ENCODE data around the gene DNAH1. TPM values are rescaled to one million over a fixed set of nuclear protein-coding genes. Genes with fewer than 3 reads are reported as not detected.
A peak's percentile ranks its signal among the peaks of the same experiment; 100 is the strongest.

The DNAH1 gene
- total RNA-seq, 2 experiments from 2014 or later = 13.2 to 13.5 TPM

DNA sequence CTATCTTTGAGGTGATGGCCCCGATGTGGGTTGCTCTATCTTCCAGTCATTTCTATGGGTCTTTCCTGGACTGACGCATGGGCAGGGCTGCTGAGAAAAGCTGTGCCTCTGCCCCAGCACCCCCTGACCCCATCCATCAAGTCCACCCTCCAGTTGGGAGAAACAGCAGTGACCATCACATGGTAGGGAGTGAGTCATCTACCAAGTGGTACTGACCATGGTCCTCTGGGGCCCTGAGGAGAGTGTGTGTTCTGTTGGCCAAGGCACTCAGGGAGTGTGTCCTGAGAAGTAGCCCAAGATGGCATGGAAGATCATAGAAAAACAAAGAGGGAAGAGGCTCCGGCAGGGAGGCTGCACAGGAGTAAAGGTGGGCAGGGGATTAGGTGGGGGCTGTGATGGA is 1.6 kb upstream of the DNAH1 start:
- Mint-ChIP-seq H3K27me3 (no peaks in the 10 kb centered on the region), H3K27ac (no peak overlapping the region), H3K36me3 (peaks cover 3% of the 10 kb centered on the region), H3K9me3 (no peaks in the 10 kb centered on the region), H3K4me3 (no peak overlapping the region), H3K4me1 (ENCODE audit: low read depth) (peaks cover 49% of the 10 kb centered on the region)
- intact Hi-C loops (cut with micrococcal nuclease) = no loop called here
- CTCF ChIA-PET = interaction anchor here (1.2 to 1.3 kb wide), 2 partner anchors 25 to 36 kb away, joined by 3 to 4 read pairs; partner anchors contain the start of gene WDR82
- POLR2A ChIA-PET = no interaction called here
- DNase-seq = no peak

DNA sequence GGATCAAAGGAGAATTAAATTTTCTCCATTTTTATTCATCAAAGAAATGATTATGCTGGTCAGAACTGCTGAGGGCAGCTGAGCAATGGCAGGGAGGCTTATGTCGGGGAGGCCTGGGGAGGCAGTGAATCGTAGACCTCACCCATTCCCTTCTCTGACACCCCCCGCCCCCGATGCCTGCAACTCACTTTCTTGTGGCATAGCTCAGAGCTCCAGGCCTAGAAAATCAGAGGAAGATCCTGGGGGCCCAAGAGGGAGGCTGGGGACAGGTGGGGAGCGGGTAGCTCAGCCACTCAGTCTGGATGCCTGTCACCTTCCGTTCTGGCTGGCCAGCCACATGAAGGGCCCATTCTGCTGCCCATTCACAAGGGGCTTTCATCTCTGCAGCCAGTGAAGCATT is 1.1 kb upstream of the DNAH1 start:
- Mint-ChIP-seq H3K4me3 (no peak overlapping the region), H3K27ac (no peak overlapping the region), H3K4me1 (ENCODE audit: low read depth) (peaks cover 46% of the 10 kb centered on the region), H3K36me3 (peaks cover under 1% of the 10 kb centered on the region), H3K9me3 (no peaks in the 10 kb centered on the region), H3K27me3 (no peaks in the 10 kb centered on the region)
- ChIA-PET POLR2A (no interaction called here), CTCF (interaction anchor here (1.2 to 1.3 kb wide), 2 partner anchors 24 to 36 kb away, joined by 3 to 4 read pairs; partner anchors contain the start of gene WDR82)
- intact Hi-C loops (cut with micrococcal nuclease) = no loop called here
- DNase-seq = no peak

DNA sequence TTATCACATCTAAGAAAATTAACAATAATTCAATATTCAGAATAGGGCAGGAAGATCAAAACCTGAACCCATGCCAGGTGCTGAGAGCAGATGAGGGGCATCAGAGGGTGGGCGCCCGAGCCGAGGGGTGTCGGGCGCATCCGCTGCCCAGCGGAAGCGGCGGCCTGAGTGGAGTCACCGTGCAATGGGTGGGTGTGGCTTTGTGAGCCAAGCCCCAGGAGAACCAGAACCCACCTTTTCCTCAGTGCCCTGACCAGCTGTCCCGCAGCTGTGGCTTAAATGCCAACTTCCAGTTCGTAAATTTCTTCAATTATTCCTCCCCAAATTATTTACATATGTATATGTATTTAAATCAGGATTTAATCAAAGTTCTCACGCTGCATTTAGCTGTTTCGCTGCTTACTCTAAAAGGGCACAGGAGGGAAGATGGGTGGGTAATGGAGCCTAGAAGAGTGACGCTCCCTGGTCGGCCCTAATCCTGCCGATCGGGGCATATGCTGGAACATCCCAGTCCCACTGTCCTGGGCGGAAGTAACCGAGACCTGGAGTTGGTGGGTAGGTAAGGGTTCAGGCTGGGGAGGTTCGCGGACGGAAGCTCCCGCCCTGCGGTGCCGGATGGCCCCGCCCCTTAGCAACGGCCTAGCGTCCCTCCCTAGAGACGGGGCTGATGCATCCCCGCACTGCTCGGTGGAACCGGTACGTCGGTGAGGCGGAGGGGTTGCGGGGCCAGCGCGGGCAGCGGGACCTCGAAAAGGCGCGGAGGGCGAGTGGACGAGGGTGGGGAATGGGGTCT is 1.3 kb downstream of the DNAH1 start:
- ChIA-PET CTCF (interaction anchor here (1.3 to 2.6 kb wide), 4 partner anchors 22 to 97 kb away, joined by 3 to 14 read pairs (median 10); no protein-coding TSS in a partner anchor), POLR2A (interaction anchor here (0.6 to 1.7 kb wide), 2 partner anchors 29 to 264 kb away, joined by 3 to 8 read pairs; partner anchors contain the start of gene GLYCTK)
- DNase-seq = peak; percentile 79
- intact Hi-C loops (cut with micrococcal nuclease) = no loop called here
- no peaks in the 10 kb centered on the region for H3K9me3 Mint-ChIP-seq
- H3K27me3 Mint-ChIP-seq = no peaks in the 10 kb centered on the region
- H3K4me3 Mint-ChIP-seq = peak overlapping the region; percentile 41
- H3K27ac Mint-ChIP-seq = peak overlapping the region; percentile 56
- no peaks in the 10 kb centered on the region for H3K36me3 Mint-ChIP-seq
- H3K4me1 Mint-ChIP-seq (ENCODE audit: low read depth) = peaks cover 32% of the 10 kb centered on the region

DNA sequence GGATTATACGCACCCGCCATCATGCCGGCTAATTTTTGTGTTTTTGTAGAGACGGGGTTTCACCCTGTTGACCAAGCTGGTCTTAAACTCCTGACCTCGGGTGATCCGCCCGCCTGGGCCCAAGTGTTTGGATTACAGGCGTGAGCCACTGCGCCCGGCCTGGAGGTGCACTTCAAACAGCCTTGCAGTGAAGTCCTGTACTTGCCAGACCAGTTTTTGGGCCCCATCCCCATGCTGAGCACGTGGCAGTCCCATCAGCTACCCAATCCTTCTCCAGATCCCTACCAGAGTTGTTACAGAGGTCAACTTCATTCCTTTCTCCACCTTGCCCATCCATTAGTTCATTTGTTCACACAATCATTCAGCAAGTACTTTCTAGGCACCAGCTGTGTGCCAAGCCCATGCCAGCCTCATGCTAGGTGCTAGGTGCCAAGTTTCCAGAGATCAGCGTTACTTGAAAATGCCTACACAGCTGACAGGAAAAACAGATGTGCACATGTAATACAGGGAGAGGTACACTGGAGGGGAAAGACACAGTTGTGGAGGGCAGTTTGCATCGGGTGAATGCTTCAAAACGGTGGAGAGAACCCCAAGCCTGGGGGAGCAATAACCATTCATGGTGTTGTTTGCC is 2.2 kb downstream of the DNAH1 start:
- DNase-seq = no peak
- Mint-ChIP-seq H3K9me3 (no peaks in the 10 kb centered on the region), H3K4me3 (no peak overlapping the region), H3K4me1 (ENCODE audit: low read depth) (peaks cover 27% of the 10 kb centered on the region), H3K27me3 (no peaks in the 10 kb centered on the region), H3K36me3 (no peaks in the 10 kb centered on the region), H3K27ac (no peak overlapping the region)
- ChIA-PET CTCF (interaction anchor here (1.3 to 2.6 kb wide), 4 partner anchors 21 to 98 kb away, joined by 3 to 14 read pairs (median 10); no protein-coding TSS in a partner anchor), POLR2A (interaction anchor here (0.6 to 1.7 kb wide), 2 partner anchors 30 to 40 kb away, joined by 8 read pairs; partner anchors contain the start of genes GLYCTK and WDR82)
- intact Hi-C loops (cut with micrococcal nuclease) = no loop called here

DNA sequence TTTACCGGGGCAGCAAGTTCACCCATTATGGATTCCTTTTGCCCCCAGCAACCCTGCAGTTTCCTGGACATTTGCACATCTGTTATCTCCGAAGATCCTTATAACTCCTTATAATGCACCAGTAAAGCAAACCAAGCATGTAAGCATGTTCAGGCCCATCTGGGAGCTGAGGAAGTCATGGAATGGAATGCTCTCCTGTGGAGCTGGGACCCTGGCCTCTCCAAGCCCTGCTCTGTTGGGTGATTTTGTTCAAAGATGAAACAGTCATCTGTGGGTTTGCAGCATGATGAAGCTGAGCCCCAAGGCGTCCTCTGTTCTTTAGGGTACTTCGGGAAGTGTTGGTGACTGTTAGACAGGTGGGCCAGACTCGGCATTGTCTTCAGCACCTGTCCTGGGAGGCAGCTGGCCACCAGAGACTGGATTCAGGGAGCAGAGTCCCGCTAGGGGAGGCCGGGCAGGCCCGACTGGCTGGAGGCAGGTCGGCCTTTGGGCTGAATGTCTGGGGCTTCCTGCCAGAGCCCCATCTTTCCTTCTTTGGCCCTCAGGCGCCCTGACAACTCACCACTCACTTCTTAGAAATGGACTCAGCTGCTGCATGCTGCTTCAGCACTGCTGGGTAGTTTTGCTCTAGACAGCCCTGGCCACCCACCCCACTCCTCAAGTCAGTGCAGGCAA is 3.9 kb downstream of the DNAH1 start:
- CTCF ChIA-PET = interaction anchor here (0.6 kb wide), 1 partner anchor 19 kb away, joined by 3 read pairs; no protein-coding TSS in a partner anchor
- no peak overlapping the region for H3K4me3 Mint-ChIP-seq
- no peak for DNase-seq
- intact Hi-C loops (cut with micrococcal nuclease) = no loop called here
- no peaks in the 10 kb centered on the region for H3K27me3 Mint-ChIP-seq
- no peaks in the 10 kb centered on the region for H3K36me3 Mint-ChIP-seq
- no peaks in the 10 kb centered on the region for H3K9me3 Mint-ChIP-seq
- no peak overlapping the region for H3K27ac Mint-ChIP-seq
- peaks cover 12% of the 10 kb centered on the region for H3K4me1 Mint-ChIP-seq (ENCODE audit: low read depth)
- POLR2A ChIA-PET = interaction anchor here (0.6 kb wide), 1 partner anchor 374 kb away, joined by 3 read pairs; no protein-coding TSS in a partner anchor

DNA sequence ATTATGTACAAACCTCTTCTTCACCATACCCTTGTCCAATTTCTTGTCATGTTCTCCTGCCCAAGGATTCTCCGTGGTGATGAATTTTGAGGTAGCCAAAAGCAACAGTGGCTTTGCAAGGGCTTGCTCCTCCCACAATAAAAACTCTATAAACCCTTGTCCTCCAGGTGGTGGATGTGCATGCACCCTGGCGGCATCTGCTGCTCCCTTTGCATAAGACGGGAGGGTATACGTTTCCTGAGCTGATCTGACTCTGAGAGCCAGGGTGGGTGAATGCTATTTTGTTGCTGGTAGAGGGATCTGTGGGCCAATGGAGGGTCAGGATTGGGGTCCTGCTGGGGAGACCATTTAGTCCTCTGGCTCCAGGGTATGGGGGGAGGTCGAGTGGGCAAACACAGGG is 5.4 kb downstream of the DNAH1 start:
- DNase-seq = no peak
- intact Hi-C loops (cut with micrococcal nuclease) = no loop called here
- Mint-ChIP-seq H3K4me3 (no peak overlapping the region), H3K27me3 (no peaks in the 10 kb centered on the region), H3K9me3 (no peaks in the 10 kb centered on the region), H3K36me3 (no peaks in the 10 kb centered on the region), H3K4me1 (ENCODE audit: low read depth) (peaks cover 12% of the 10 kb centered on the region), H3K27ac (no peak overlapping the region)
- ChIA-PET POLR2A (no interaction called here), CTCF (no interaction called here)

DNA sequence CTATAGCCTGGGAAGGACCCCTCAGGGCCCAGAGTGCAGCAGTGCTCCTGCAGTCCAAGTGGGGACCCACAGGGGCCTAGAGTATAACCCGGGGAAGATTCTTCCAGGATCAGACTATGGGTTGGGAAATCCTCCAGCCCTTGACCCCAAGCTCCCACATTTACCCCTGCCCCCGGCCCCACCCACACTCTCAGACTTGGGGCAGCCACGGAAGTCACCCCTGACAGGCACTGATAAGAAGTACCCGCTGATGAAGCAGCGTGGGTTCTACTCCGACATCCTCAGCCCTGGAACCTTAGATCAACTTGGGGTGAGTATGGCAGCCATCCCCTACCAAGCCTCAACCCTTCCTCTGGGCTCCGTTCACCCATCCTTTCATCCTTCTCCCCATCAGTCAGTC is 6.3 kb downstream of the DNAH1 start:
- H3K27ac Mint-ChIP-seq = no peak overlapping the region
- no peaks in the 10 kb centered on the region for H3K9me3 Mint-ChIP-seq
- peaks cover 3% of the 10 kb centered on the region for H3K4me1 Mint-ChIP-seq (ENCODE audit: low read depth)
- no peaks in the 10 kb centered on the region for H3K36me3 Mint-ChIP-seq
- no peak overlapping the region for H3K4me3 Mint-ChIP-seq
- H3K27me3 Mint-ChIP-seq = no peaks in the 10 kb centered on the region
- intact Hi-C loops (cut with micrococcal nuclease) = no loop called here
- POLR2A ChIA-PET = no interaction called here
- CTCF ChIA-PET = interaction anchor here (1.3 kb wide), 1 partner anchor 90 kb away, joined by 5 read pairs; no protein-coding TSS in a partner anchor
- no peak for DNase-seq

DNA sequence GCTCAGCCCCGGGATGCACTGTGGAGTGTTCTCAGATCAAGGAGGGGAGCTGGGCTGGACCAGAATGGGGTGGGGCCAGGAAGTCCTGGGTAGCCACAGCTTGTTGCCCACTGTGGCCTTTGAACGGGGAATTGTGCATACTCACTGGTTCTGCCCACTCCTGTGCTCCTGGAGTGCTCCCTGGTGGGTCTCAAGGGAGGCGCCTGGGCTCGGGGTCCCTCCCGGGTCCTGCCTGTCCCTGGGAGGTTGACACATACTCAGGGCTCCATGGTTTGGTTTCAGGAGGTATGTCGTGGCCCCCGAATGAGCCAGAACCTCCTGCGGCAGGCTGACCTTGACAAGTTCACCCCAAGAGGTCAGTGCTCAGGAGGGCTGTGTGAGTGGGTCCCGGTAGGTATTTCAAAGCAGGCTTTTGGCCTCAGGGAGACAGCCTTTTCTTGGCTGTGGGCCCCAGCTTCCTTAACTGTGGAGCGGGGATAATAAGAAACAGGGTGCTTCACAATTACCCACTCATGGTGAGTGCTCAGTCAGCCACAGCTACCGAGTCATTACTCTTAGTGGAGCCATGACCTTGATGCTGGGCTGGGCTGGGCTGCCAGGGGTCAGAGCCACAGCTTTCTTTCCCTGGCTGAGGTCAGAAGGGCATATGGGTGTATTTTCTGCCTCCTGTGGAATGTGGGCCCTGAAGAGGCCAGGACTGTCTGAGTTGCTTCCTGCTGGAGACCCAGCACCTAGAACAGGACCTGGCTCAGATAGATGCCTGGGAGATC is 7.6 kb downstream of the DNAH1 start:
- DNase-seq = no peak
- no peaks in the 10 kb centered on the region for H3K36me3 Mint-ChIP-seq

DNA sequence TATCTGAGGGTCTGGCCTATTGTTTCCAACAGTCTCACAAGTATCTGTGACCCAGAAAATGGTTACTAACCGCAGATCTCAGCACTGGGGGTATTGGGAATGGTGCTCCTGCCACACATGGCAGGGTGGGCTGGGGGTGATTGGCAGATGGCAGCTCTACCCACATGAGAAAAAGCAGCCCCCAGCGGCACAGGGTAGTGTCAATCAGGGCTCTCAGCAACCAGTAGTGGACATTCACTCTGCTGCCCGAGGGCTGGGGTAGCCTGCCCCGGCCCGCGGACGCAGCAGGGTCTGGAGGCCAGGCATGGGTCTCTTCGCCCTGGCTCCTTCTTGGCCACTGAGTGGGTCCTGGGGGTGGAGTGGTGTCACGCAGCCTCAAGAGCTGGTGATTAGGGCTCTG is 8.6 kb downstream of the DNAH1 start:
- Mint-ChIP-seq H3K27ac (no peak overlapping the region), H3K27me3 (no peaks in the 10 kb centered on the region), H3K4me1 (ENCODE audit: low read depth) (no peaks in the 10 kb centered on the region), H3K36me3 (no peaks in the 10 kb centered on the region), H3K4me3 (no peak overlapping the region), H3K9me3 (no peaks in the 10 kb centered on the region)
- POLR2A ChIA-PET = no interaction called here
- intact Hi-C loops (cut with micrococcal nuclease) = no loop called here
- no peak for DNase-seq
- CTCF ChIA-PET = no interaction called here

More for the DNA sequence above, 7.6 kb downstream of the DNAH1 start:
- intact Hi-C loops (cut with micrococcal nuclease) = no loop called here
- Mint-ChIP-seq H3K4me3 (no peak overlapping the region), H3K9me3 (no peaks in the 10 kb centered on the region), H3K4me1 (ENCODE audit: low read depth) (no peaks in the 10 kb centered on the region), H3K27me3 (no peaks in the 10 kb centered on the region), H3K27ac (no peak overlapping the region)
- ChIA-PET POLR2A (no interaction called here), CTCF (interaction anchor here (1.3 kb wide), 1 partner anchor 91 kb away, joined by 5 read pairs; no protein-coding TSS in a partner anchor)

DNA sequence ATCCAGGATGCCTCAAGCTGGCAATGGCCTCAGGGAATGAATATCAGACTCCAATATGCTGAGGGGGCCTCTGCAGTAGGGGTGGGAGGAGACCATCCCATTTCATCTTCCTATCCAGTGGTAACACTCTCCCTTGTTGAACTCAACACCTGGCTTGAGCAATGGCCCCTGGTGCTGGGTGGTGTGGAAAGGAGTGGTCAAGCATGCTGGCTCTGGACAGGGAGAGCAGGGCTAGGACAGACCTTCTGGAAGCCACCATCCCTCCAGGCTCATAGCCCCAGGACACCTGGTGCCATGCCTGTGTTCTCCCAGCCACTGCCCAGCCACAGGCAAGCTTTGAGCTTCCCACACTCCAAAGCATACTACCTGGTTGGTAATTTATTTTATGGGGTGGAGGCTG is 9.6 kb downstream of the DNAH1 start:
- no peak for DNase-seq
- ChIA-PET POLR2A (no interaction called here), CTCF (no interaction called here)
- Mint-ChIP-seq H3K9me3 (no peaks in the 10 kb centered on the region), H3K36me3 (no peaks in the 10 kb centered on the region), H3K4me1 (ENCODE audit: low read depth) (no peaks in the 10 kb centered on the region), H3K27ac (no peak overlapping the region), H3K4me3 (no peak overlapping the region), H3K27me3 (no peaks in the 10 kb centered on the region)
- intact Hi-C loops (cut with micrococcal nuclease) = no loop called here

DNA sequence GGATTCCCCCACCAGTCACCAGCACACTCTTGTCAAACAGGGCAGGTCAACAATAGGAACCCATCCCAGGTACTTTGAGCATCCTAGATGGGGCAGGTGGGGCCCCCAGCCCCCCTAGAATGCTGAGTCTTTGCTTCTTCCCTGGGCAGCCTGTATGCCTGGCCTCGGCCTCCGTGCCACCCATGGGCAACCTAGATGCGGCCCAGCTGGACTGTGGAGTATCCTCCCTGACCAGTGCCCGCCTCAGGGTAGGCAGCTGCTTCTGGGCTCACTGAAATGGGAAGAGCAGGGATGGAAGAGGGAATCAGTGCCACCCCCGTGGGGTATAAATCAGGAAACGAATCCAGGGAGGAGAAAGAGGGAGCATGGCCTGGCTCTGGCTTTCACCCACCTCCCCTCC is 10.9 kb downstream of the DNAH1 start:
- H3K4me1 Mint-ChIP-seq (ENCODE audit: low read depth) = no peaks in the 10 kb centered on the region
- no peak overlapping the region for H3K27ac Mint-ChIP-seq
- H3K9me3 Mint-ChIP-seq = no peaks in the 10 kb centered on the region
- ChIA-PET POLR2A (no interaction called here), CTCF (interaction anchor here (0.7 to 3.3 kb wide), 2 partner anchors 12 to 95 kb away, joined by 3 to 11 read pairs; no protein-coding TSS in a partner anchor)
- intact Hi-C loops (cut with micrococcal nuclease) = no loop called here
- DNase-seq = no peak
- no peaks in the 10 kb centered on the region for H3K27me3 Mint-ChIP-seq
- H3K4me3 Mint-ChIP-seq = no peak overlapping the region
- no peaks in the 10 kb centered on the region for H3K36me3 Mint-ChIP-seq

Measured in activated CD4-positive, alpha-beta memory T cell treated with anti-CD3 and anti-CD28 coated beads for 36 hours (primary cell).